Gastrocnemius medialis (tissue), 4 donors: Measurements from ENCODE around the gene SIMC1.
"Not testable (repeated sequence)": the region's sequence is repeated elsewhere in the genome, so short reads cannot be mapped to it uniquely, and the experiment has no call there.

ENCODE experiments used
- CTCF ChIP-seq, 5 experiments: fragments of 450-650 bp in 3 of 5; fragments of 200-600 bp in 2 of 5; sonication (generic) in 2 of 5; IDR thresholded peaks in 4 of 5; conservative IDR thresholded peaks in 1 of 5; 1 replicate in 4 of 5; 2 replicates in 1 of 5; pipeline ENCODE4 v1.5.1; 2016 to 2019; ENCODE audit warnings: antibody characterized with exemption in 5 of 5, mild to moderate bottlenecking in 3 of 5, moderate library complexity in 3 of 5
- POLR2A ChIP-seq, 2 donors: fragments of 450-650 bp; IDR thresholded peaks; one replicate each; pipeline ENCODE4 v1.6.1; 2017; ENCODE audit warnings: antibody characterized with exemption in 2 of 2, mild to moderate bottlenecking in 2 of 2, moderate library complexity in 2 of 2

DNA sequence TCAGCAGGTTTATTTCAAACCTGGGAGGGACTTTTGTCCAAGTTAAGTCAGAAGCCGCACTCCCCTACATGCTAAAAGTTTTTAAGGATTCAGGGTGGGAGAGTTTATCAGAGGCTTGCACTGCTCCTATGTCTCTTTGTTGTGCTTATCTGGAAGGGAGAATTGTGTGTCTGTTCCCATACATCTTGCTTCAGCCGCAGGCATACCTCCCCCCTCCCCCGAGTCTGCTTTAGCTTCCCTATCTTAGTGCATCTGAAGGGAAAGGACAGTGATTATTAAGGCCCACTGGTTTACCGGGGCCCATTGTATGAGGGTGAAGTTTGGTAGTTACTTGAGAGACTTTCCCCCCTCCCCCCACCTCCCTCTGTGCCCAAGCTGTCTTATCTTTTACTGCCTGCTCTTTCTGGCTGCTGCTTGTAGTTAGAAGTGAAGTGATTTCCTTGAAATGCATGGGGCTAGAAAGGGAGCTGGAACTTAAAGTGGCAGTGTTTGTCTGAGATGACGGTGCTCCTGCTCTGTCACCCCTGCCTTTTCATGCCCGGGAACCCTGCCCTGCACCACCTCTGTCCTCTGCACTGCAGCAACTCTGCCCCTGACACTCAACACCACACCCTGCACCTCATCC lies 40.9 kb upstream of the SIMC1 start:
- TF ChIP-seq CTCF (IDR thresholded peaks at IDR 0.05 in 4 of 5, conservative IDR thresholded peaks at IDR 0.05 in 1 of 5); POLR2A (IDR thresholded peaks at IDR 0.05): not testable (repeated sequence)
